Right forelimb (tissue), 1 donor: ENCODE measurements around the gene RC3H1.
"Not testable (repeated sequence)": the region's sequence is repeated elsewhere in the genome, so short reads cannot be mapped to it uniquely, and the experiment has no call there.

Experiments
- DNase-seq: peaks from one replicate; pipeline ENCODE4 v3.0.0-alpha.2; 2018

Gene RC3H1

DNA sequence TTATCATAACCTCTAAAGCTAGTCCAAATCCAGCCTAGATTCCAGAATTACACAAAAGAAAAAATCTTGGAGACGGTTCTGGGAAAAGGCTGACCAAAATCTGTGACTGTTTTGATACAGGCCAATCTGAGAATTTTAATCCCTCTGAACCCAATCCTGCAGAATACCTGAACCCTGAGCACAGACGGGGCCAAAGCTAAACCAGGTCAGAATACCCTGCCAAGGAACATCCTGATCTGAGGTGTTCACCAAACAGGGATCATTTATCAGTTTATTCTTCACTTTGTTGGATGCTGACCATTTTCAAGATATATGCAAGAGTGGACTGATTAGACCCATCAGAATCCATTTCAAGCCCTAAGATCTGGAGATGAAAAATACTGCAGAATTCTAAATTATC lies 3.6 kb downstream of the RC3H1 start:
- DNase-seq = no peak

DNA sequence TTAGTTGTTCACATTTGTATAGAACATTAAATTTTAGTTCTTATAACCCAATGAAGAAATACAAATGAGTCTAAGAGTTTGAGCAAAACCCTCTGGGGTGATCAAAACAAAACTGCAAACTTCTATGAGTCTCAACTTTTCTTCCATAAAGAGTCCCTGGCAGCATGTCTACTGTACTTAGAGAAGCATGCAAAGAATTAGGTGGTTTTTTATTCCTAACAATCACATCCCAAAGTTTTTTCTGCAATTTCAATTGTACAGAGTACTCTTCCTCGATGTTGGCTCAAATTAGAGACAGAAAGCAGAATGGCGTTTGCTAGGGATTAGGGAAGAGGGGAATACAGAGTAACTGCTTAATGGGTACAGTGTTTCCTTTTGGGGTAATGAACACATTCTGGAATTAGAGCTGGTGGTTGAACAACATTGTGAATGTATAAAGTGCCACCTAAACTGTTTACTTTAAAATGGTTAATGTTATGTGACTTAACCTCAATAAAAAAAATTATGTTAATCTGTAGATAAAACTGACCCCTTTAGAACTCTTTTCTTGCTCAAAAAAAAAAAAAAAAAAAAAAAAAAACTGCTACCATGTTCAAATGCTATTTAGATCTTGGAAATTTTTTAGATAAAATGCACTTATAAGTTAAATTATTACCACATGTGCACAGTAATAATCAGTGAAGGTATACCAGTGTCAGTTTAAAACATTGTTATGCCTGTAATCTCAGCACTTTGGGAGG lies 4.8 kb downstream of the RC3H1 start:
- DNase-seq = no peak

DNA sequence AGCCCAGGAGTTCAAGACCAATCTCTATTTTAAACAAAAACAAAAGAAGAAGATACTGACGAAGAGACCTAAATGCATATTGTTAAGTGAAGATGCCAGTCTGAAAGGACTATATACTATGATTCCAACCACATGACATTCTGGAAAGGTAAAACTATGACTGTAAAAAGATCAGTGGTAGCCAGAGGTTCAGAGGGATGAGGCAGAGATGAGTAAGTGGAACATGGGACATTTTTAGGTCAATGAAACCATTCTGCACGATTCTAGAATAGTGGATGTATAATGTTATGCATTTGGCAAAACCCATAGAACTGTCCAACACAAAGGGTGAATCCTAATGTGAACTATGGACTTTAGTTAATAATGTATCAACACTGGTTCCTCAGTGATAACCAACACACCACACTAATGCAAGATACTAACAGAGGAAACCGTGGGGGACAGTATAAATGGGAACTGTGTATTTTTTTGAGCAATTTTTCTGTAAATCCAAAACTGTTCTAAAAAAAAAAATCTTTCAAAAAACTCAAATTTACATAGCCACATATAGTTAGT lies 8.2 kb downstream of the RC3H1 start:
- DNase-seq = no peak

DNA sequence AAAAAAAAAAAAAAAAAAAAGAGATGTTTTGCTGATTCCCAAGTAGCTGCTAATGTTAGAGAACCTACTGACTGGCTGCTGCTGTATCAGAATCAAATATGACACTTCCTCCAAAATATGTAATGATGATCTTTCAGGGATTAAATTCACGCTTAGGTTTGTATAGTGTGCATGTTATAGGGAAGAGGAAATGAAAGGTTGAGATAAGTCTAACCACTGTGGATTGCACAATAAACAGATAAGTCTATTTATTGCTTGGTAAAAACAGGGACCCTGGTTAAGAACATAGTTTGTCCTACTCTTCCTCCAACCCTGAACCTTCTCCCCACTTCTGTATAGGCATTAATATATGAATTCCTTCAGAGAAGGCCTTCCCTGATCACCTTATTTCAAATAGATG lies 13.2 kb downstream of the RC3H1 start:
- no peak for DNase-seq

DNA sequence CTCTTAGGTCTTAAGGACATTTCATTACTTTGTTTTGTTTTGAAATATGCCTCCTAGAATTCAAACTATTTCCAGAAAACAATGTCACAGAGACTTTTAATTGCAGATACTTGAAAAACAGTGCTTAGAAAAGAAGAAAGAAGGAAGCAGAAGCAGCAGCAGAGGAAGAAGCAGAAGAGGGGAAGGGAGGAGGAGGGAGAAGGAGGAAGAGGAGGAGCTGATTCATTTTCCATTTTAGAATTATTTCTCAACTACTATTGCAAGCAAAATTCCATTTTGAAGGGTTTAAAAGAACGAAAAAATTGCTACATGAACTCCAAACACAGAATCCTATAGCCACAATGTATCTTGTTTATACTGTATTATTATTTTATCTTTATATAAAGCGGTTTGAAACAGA lies 13.9 kb downstream of the RC3H1 start:
- DNase-seq = no peak

DNA sequence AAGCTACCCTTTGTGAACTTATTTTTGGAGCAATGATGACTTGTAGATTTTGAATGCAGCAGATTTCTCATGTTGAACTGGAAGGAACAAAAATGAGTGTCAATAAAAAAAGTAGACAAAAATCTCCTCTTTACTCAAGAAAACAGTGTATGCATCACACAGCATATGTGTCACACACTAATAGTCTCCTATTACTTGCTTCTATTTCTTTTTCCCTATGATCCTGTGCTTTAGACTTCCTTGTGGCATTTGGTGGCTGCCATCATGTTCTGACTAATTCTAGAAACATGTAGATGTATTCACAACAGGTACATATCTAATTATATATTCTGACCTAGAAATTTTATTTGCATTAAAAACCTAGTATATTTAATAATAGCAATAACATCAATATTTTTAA lies 14.3 kb downstream of the RC3H1 start:
- DNase-seq = no peak

GRCh38 chr1:174005032-174005431 lies 17.1 kb downstream of the RC3H1 start:
- no peak for DNase-seq

DNA sequence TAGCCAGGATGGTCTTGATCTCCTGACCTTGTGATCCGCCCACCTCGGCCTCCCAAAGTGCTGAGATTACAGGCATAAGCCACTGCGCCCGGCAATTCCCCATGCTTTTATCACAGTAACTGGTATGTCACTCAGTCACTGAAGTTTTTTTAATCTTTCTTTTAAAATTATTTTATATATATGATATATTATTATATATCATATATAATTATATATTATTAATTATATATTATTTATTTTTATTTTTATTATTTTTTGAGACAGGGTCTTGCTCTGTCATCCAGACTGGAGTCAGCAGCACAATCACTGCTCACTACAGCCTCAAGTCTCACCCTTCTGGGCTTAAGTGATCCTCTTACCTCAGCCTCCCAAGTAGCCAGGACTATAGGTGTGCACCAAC lies 18.3 kb downstream of the RC3H1 start:
- no peak for DNase-seq

DNA sequence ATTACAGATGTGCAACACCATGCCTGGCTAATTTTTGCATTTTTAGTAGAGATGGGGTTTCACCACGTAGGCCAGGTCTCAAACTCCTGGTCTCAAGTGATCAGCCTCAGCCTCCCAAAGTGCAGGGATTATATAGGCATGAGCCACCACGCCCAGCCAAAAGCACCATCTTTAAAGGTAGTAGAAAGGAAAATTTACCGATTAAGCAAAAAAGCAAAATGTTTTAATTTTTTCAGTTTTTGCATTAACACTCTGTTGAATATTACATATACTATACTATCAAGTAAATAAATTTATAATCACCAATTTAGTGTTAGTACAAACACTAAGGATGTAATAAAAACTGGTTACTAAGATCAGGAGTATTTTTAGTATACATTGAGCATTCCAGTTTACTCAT lies 20.6 kb downstream of the RC3H1 start:
- no peak for DNase-seq

- DNase-seq = no peak
Observed at GRCh38 chr1:174000371-174000770, 21.8 kb downstream of the RC3H1 start.

GRCh38 chr1:173997791-173998190 lies 24.4 kb downstream of the RC3H1 start:
- DNase-seq = no peak

GRCh38 chr1:173996995-173997394 lies 25.2 kb downstream of the RC3H1 start:
- DNase-seq = no peak

DNA sequence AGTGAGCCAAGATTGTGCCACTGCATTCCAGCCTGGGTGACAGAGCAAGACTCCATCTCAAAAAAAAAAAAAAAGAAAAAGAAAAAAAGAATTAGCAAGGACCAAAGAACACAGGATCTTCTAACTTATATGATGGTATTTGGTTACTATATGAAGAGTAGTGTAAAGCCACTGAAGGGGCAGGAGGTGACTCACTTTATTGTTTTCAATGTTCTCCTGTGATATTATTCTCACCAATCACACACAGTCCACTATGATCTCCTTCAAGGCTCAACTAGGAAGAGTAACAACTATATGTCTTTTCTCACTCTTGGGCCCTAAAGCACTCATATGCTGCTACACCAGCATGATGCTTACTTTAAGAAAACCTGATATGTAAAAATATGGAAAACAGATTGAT lies 26.7 kb downstream of the RC3H1 start:
- DNase-seq = no peak

DNA sequence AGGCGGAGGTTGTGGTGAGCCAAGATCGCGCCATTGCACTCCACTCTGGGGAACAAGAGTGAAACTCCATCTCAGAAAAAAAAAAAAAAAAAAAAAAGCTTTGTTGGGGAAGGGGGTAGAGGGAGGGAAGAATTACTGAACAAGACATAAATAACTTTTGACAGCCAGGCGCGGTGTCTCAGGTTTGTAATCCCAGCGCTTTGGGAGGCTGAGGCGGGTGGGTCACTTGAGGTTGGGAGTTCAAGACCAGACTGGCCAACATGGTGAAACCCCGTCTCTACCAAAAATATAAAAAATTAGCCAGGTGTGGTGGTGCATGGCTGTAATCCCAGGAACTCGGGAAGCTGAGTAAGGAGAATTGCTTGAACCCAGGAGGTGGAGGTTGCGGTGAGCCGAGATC lies 28.2 kb downstream of the RC3H1 start:
- DNase-seq = not testable (repeated sequence)

DNA sequence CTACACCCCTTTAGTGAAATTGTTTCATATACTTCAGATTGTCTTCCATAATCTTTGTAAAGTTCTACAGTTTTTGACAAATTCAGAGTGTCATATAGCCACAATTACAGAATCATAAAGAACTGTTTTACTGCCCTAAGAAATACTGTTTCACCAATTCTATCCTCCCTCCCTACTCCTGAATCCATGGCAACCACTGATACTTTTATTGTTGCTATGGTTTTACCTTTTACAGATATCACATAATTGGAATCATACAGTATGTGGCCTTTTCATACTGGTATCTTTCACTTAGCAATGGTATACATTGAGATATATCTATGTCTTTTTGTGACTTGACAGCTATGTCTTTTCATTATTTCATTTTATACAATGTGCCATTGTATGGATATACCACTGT lies 34.1 kb downstream of the RC3H1 start:
- no peak for DNase-seq

DNA sequence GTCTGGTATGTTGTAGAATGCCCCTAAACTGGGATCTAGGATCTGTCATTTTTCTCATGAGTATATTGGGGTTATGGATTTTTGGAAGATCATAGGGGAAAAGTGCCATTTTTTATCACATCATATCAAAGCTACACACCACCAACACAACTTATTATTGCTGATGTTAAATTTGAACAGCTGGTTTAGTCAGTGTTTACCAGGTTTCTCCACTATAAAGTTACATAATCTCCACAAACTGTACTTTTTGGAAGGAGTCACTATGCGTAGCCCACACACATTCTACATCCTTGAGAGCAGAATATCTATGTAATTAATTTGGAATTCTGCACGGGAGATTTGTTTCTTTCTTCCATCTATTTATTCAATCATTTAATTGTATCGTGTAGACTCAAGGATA lies 35.2 kb downstream of the RC3H1 start:
- DNase-seq = no peak

- DNase-seq = no peak
Observed at GRCh38 chr1:173970252-173970651, 51.9 kb downstream of the RC3H1 start.

GRCh38 chr1:173965896-173966295 lies 56.3 kb downstream of the RC3H1 start:
- not testable (repeated sequence) for DNase-seq

DNA sequence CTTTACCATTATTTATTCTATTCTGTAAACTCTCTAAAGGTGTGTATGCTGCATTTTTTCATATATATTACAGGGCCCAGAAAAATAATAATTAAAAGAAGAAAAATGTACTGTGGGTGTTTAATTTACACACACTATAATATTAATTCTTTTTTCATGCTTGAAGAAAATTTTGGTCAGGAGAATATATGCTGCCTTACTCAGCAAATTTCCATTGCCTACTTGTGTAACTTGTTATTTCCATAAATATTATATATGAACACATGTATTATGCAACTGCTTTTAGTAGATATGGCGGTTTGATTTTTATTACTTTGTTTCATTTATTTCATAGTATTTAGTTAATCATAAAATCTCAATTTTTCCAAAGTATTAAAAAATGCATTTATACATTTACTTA lies 58.7 kb downstream of the RC3H1 start:
- DNase-seq = no peak

- no peak for DNase-seq
Observed at GRCh38 chr1:173960625-173961024, 61.5 kb downstream of the RC3H1 start.

DNA sequence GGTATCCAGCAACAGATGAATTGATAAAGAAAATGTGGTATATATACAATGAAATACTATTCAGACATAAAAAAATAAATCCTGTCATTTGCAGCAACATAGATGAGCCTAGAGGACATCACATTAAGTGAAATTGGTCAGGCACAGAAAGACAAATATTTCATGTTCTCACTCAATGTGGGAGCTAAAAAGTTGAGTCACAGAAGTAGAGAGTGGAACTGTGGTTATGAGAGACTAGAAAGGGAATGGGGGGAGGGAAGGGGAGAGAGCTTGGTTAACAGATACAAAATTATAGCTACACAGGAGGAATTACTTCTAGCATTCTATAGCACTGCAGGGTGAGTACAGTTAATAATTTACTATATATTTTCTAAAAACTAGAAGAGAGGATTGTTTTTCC lies 68.0 kb downstream of the RC3H1 start:
- DNase-seq = no peak

DNA sequence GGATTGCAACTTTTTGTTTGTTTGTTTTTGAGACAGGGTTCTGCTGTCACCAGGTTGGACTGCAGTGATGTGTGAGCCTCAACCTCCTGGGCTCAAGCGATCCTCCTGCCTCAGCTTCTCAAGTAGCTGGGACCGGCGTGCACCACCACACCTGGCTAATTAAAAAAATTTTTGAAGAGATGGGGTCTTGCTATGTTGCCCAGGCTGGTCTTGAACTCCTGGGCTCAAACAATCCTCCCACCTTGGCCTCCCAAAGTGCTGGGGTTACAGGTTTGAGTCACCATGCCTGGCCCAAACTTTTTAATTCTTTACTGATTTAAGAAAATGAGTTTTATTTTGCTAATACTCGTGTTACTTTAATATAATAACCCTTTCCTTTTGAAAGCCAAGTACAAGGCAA lies 73.6 kb downstream of the RC3H1 start:
- no peak for DNase-seq

- DNase-seq = no peak
Observed at GRCh38 chr1:173946380-173946921, 75.7 kb downstream of the RC3H1 start.

- DNase-seq = no peak
Observed at GRCh38 chr1:173937062-173937461, 85.1 kb downstream of the RC3H1 start.

- DNase-seq = no peak
Observed at GRCh38 chr1:173934440-173934839, 87.7 kb downstream of the RC3H1 start.
